ENCODE measurements around the gene ADCY9. TPM values are rescaled to one million over a fixed set of nuclear protein-coding genes. Genes with fewer than 3 reads are reported as not detected.

The ADCY9 gene
- total RNA-seq, 1 donor from 2014 or later = 30.4 TPM

DNA sequence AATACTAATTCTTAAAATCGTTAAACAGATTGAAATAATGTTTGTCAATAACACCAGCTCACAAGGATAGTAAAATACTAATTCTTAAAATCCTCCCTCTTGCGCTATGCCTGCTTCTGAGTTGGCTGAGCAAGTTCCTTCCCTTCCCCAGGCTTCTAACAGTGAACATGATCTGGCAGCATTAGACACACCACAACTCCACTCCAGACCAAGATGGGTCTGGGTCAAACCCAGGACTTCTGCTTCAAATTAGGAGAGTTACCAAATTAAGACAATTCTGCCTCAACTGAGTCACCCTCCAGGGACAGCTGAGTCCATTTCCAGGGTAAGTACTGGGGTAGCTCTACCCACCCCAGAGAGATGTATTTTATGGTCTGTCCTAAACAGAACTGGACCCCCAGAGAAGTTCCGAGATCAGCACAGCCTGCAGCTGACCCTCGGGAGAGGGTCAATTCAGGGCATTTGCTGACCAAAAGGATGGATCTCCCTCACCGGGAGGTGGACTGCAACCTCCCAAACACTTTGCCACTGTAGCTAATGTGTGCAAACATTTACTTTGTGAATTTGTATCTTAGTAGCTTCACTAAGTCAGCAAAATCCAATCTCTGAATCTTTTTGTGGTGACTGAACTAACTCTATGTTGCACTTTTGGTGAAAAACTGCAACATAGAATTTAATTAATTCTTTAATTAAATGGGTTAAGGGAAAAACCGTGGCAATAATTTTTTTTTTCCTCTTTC lies 48.8 kb downstream of the ADCY9 start:
- H3K27ac Mint-ChIP-seq (ENCODE audit: unreplicated experiment) = no peak overlapping the region
- H3K36me3 Mint-ChIP-seq (ENCODE audit: unreplicated experiment) = peaks cover 18% of the 10 kb centered on the region
- TF ChIP-seq, protein P1, sequence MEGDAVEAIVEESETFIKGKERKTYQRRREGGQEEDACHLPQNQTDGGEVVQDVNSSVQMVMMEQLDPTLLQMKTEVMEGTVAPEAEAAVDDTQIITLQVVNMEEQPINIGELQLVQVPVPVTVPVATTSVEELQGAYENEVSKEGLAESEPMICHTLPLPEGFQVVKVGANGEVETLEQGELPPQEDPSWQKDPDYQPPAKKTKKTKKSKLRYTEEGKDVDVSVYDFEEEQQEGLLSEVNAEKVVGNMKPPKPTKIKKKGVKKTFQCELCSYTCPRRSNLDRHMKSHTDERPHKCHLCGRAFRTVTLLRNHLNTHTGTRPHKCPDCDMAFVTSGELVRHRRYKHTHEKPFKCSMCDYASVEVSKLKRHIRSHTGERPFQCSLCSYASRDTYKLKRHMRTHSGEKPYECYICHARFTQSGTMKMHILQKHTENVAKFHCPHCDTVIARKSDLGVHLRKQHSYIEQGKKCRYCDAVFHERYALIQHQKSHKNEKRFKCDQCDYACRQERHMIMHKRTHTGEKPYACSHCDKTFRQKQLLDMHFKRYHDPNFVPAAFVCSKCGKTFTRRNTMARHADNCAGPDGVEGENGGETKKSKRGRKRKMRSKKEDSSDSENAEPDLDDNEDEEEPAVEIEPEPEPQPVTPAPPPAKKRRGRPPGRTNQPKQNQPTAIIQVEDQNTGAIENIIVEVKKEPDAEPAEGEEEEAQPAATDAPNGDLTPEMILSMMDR (IDR thresholded peaks at IDR 0.05; ENCODE audit: partially characterized antibody, unreplicated experiment) = no peak
- H3K4me1 Mint-ChIP-seq (ENCODE audit: low read depth, unreplicated experiment) = peaks cover 7% of the 10 kb centered on the region
- H3K9me3 Mint-ChIP-seq (ENCODE audit: unreplicated experiment) = peaks cover 3% of the 10 kb centered on the region
- H3K4me3 Mint-ChIP-seq (ENCODE audit: unreplicated experiment) = no peak overlapping the region
- no peaks in the 10 kb centered on the region for H3K27me3 Mint-ChIP-seq (ENCODE audit: unreplicated experiment)
- no peak for DNase-seq

DNA sequence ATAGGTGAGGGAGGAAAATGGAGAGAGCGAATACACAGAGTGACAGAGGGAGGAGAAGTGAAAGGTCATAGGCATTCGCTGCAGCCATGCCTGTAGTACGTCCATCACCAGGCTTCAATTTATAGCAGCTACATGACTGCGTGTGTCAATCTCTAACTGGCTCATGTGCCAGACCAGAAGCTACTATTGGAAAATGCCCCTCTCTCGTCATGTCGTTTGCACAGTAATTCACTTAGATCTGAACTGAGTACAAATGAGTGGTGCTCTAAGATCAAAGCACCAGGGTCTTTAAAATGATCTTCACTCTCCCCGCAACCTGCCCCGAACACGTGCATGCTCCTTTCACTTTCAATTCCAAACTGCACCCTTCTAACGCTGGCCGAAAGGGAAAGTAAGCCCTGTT lies 51.3 kb downstream of the ADCY9 start:
- no peak for DNase-seq
- TF ChIP-seq, protein P1 (IDR thresholded peaks at IDR 0.05; ENCODE audit: partially characterized antibody, unreplicated experiment) = no peak
- no peak overlapping the region for H3K4me3 Mint-ChIP-seq (ENCODE audit: unreplicated experiment)
- peaks cover 3% of the 10 kb centered on the region for H3K27me3 Mint-ChIP-seq (ENCODE audit: unreplicated experiment)
- H3K4me1 Mint-ChIP-seq (ENCODE audit: low read depth, unreplicated experiment) = peaks cover 5% of the 10 kb centered on the region
- H3K36me3 Mint-ChIP-seq (ENCODE audit: unreplicated experiment) = peaks cover 35% of the 10 kb centered on the region
- H3K27ac Mint-ChIP-seq (ENCODE audit: unreplicated experiment) = no peak overlapping the region
- H3K9me3 Mint-ChIP-seq (ENCODE audit: unreplicated experiment) = peaks cover 11% of the 10 kb centered on the region

DNA sequence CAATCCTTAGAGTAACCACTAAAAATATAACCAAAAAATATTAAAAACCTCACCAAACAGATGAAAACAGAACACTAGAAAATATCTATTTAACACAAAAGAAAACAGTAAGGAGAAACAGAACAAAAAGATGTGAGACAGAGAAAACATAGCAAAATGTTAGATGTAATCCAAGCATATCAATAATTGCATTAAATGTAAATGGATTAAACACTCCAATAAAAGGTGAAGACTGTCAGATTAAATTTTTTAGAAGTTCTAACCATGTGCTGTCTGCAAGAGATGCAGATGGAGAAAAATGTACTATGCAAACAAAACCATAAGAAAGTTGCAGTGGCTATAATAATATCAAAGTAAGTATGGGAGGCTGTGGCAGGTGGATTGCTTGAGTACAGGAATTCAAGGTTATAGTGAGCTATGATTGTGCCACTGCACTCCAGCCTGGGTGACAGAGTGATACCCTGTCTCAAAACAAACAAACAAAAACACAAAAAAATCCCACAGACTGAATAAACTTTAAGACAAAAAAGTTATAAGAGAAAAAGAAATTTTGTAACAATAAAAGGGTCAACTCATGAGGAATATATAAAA lies 53.9 kb downstream of the ADCY9 start:
- H3K27me3 Mint-ChIP-seq (ENCODE audit: unreplicated experiment) = peaks cover 4% of the 10 kb centered on the region
- DNase-seq = no peak
- TF ChIP-seq, protein P1 (IDR thresholded peaks at IDR 0.05; ENCODE audit: partially characterized antibody, unreplicated experiment) = no peak
- H3K27ac Mint-ChIP-seq (ENCODE audit: unreplicated experiment) = no peak overlapping the region
- H3K4me3 Mint-ChIP-seq (ENCODE audit: unreplicated experiment) = no peak overlapping the region
- H3K4me1 Mint-ChIP-seq (ENCODE audit: low read depth, unreplicated experiment) = peaks cover 2% of the 10 kb centered on the region
- peaks cover 14% of the 10 kb centered on the region for H3K9me3 Mint-ChIP-seq (ENCODE audit: unreplicated experiment)
- H3K36me3 Mint-ChIP-seq (ENCODE audit: unreplicated experiment) = peaks cover 35% of the 10 kb centered on the region

DNA sequence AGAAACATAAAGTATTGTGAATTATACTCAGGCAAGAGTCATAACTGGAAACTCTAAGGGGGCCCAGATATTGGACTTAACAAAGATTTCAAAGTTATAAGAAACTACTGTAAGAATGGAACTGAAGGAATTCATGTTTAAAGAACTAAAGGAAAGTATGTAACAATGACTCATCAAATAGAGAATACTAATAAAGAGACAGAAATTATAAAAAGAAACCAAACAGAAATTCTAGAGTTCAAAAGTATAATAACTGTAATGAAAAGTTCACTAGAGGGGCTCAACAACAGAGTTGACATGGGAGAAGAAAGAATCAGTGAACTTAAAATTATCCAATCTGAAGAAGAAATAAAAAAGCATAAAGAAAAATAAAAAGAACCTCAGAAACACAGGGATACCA lies 55.4 kb downstream of the ADCY9 start:
- DNase-seq = no peak
- peaks cover 4% of the 10 kb centered on the region for H3K27me3 Mint-ChIP-seq (ENCODE audit: unreplicated experiment)
- TF ChIP-seq, protein P1 (IDR thresholded peaks at IDR 0.05; ENCODE audit: partially characterized antibody, unreplicated experiment) = no peak
- peaks cover 1% of the 10 kb centered on the region for H3K4me1 Mint-ChIP-seq (ENCODE audit: low read depth, unreplicated experiment)
- peaks cover 35% of the 10 kb centered on the region for H3K36me3 Mint-ChIP-seq (ENCODE audit: unreplicated experiment)
- no peak overlapping the region for H3K4me3 Mint-ChIP-seq (ENCODE audit: unreplicated experiment)
- H3K9me3 Mint-ChIP-seq (ENCODE audit: unreplicated experiment) = peaks cover 16% of the 10 kb centered on the region
- no peak overlapping the region for H3K27ac Mint-ChIP-seq (ENCODE audit: unreplicated experiment)

DNA sequence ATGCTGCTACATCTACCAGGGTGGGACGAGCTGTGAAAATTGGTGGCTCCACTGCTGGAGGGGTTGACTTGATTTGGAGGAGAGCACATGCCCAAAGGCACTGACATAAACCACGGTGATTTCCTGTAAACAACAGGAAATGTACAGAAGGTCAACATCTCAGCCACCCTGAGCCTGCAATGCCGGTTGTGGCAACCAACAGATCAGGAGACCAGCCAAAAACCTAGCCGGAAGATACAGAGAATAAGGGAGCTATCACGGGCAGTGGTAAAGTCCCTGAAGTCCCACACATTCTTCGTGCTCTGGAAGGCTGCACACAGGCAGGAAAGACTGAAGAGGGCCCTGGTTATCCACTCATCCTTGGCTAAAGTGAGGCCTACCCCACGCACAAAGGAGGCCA lies 56.2 kb downstream of the ADCY9 start:
- peaks cover 16% of the 10 kb centered on the region for H3K9me3 Mint-ChIP-seq (ENCODE audit: unreplicated experiment)
- H3K27me3 Mint-ChIP-seq (ENCODE audit: unreplicated experiment) = peaks cover 4% of the 10 kb centered on the region
- peaks cover 1% of the 10 kb centered on the region for H3K4me1 Mint-ChIP-seq (ENCODE audit: low read depth, unreplicated experiment)
- no peak overlapping the region for H3K4me3 Mint-ChIP-seq (ENCODE audit: unreplicated experiment)
- no peak overlapping the region for H3K27ac Mint-ChIP-seq (ENCODE audit: unreplicated experiment)
- no peak for DNase-seq
- TF ChIP-seq, protein P1 (IDR thresholded peaks at IDR 0.05; ENCODE audit: partially characterized antibody, unreplicated experiment) = no peak
- peaks cover 32% of the 10 kb centered on the region for H3K36me3 Mint-ChIP-seq (ENCODE audit: unreplicated experiment)
